Skeletal muscle satellite cell (primary cell): ENCODE measurements around the gene ADAMTS7.
"Not testable (repeated sequence)": the region's sequence is repeated elsewhere in the genome, so short reads cannot be mapped to it uniquely, and the experiment has no call there.

ENCODE experiments used
- H3K27me3 ChIP-seq: 2 replicates; pipeline ENCODE4 v1.7.0; 2013; ENCODE audit warnings: low read length; ENCODE audit not compliant: control insufficient read depth, insufficient read depth
- H3K36me3 ChIP-seq: 2 replicates; pipeline ENCODE4 v1.7.0; 2013; ENCODE audit warnings: mild to moderate bottlenecking, control low read depth, low read length; ENCODE audit not compliant: insufficient read depth
- H3K4me1 ChIP-seq: 2 replicates; pipeline ENCODE4 v1.7.0; 2013; ENCODE audit warnings: low read length; ENCODE audit not compliant: control insufficient read depth, insufficient read depth
- H3K4me2 ChIP-seq: 2 replicates; pipeline ENCODE4 v1.7.0; 2013; ENCODE audit warnings: mild to moderate bottlenecking, low read length
- H3K4me3 ChIP-seq: 2 replicates; pipeline ENCODE4 v1.7.0; 2013; ENCODE audit warnings: low read length
- H3K9ac ChIP-seq: 2 replicates; pipeline ENCODE4 v1.7.0; 2013; ENCODE audit warnings: mild to moderate bottlenecking, low read depth, low read length, moderate library complexity
- H3K9me3 ChIP-seq: replicated peaks from 2 replicates; pipeline ENCODE4 v1.7.0; 2013; ENCODE audit warnings: mild to moderate bottlenecking, control low read depth, low read length

The ADAMTS7 gene

DNA sequence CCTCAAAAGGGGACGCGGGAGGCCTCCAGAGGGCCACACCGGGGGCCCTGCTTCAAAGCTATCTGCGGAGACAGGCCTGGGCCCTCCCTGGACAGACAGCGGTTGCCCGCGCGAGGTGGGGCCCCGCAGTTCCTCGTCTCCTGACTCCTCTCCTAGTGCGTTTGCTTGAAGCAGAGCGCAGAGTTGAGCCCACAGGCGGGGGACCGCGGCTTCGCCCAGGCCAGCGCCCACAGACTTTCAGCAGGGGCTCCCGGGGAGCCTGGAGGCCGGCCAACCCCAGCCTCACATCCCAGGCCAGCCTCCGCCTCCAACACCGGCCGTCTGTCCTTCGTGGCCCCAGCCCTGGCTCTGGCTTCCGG is 540 bp upstream of the ADAMTS7 start:
- H3K9ac ChIP-seq = peak overlapping the region; percentile 87
- H3K27me3 ChIP-seq = no peaks in the 10 kb centered on the region
- no peaks in the 10 kb centered on the region for H3K36me3 ChIP-seq
- H3K4me3 ChIP-seq = peak overlapping the region; percentile 64
- peak overlapping the region; percentile 81 for H3K4me2 ChIP-seq
- peaks cover 12% of the 10 kb centered on the region for H3K4me1 ChIP-seq
- H3K9me3 ChIP-seq = no peaks in the 10 kb centered on the region

DNA sequence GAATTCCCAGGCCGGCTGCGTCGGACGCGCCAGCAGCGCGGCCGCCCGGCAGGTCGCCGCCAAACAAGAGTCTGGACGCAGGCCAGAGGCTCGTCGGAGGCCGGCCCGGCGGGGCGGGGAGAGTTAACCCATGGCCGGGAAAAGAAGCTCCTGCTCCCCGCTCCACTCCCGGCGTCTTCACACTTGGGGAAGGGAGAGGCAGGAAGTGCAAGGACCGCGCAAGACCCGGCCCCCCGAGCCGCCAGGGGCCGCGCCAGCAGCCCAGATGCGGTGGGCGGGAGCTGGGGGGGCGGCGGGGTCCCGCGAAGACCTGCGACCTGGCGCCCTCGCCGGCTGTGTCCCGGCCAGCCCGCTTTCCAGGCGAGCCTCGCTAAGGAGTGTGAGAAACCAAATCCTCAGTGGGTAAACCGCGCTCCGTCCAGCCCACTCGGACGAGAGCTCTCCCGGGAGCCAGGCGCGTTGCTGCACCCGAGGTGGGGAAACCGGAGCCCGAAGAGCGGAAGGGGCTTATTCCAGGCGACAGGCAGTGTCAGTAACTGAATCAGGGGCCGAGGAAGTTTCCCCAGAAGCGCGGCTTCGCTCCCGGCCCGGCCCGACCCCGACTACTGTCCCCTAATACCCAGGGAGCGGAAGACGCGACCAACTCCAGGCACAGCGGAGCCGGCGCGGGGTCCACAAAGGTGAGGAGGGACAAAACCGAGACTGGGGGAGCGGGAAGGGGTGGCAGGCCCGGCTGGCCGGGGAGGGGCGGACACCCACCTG is 721 bp downstream of the ADAMTS7 start:
- H3K4me3 ChIP-seq = peak overlapping the region; percentile 96
- H3K4me2 ChIP-seq = peak overlapping the region; percentile 91
- H3K9me3 ChIP-seq = no peaks in the 10 kb centered on the region
- H3K36me3 ChIP-seq = no peaks in the 10 kb centered on the region
- peak overlapping the region; percentile 84 for H3K9ac ChIP-seq
- H3K27me3 ChIP-seq = no peaks in the 10 kb centered on the region
- H3K4me1 ChIP-seq = peaks cover 17% of the 10 kb centered on the region

DNA sequence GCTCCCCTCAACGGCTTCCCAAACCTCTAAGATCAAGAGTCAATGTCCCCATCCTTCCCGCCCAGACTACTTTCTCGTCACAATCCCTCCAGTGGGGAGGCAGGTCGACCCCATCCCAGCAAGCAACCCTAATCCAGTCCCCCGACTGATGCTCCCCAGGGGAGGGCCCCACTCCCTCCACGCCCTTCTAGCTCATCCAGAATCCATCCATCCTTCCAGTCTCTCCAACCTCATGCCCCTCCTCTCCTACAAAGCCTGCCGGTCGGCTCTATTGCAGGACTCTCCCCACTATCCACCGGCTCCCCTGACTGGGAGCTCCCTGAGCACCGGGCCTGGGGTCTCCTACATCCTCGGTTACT is 1.3 kb downstream of the ADAMTS7 start:
- Histone ChIP-seq H3K36me3 (no peaks in the 10 kb centered on the region), H3K4me3 (peak overlapping the region; percentile 96), H3K27me3 (no peaks in the 10 kb centered on the region), H3K9ac (peak overlapping the region; percentile 84), H3K4me1 (peaks cover 17% of the 10 kb centered on the region), H3K9me3 (no peaks in the 10 kb centered on the region), H3K4me2 (peak overlapping the region; percentile 91)

DNA sequence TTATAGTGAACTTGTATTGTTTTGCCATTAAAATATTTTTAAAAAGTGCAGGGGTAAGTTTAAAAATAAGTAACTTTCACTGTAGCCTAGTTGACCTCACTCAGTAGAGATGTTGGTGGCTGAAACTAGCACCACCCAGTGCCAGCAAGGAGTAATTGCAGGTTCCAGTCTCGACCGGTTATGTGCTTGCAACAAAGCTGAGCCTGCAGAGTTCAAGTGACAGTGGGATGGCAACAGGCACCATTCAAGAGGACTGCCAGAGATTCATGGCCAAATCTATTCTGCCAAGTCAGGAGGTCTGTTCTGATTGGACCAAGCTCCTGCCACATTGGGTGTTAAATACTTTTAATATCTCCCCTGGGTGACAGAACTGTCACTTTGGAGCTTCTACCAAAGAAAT is 2.7 kb downstream of the ADAMTS7 start:
- Histone ChIP-seq H3K4me2 (no peak overlapping the region), H3K9me3 (no peaks in the 10 kb centered on the region), H3K27me3 (no peaks in the 10 kb centered on the region), H3K36me3 (no peaks in the 10 kb centered on the region), H3K4me1 (peaks cover 17% of the 10 kb centered on the region), H3K4me3 (no peak overlapping the region), H3K9ac (no peak overlapping the region)

DNA sequence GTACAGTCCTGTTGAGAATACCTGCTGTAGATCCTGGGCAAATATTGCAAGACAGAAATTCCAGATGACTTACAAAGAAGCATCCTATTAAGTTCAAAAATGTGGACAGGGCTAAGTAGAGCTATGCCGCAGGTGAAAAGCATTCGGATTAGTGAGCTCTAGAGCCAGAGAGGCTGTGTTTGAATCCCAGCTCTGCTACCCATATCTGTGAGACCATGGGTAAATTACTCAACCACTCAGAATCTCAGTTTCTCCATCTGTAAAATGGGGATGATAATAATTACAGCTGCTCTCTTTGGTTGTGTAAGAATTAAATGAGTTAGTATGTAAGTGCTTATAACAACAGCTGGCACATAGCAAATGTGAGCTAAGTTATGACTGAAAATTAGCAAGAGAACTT is 3.9 kb downstream of the ADAMTS7 start:
- H3K27me3 ChIP-seq = no peaks in the 10 kb centered on the region
- H3K36me3 ChIP-seq = no peaks in the 10 kb centered on the region
- no peaks in the 10 kb centered on the region for H3K9me3 ChIP-seq
- no peak overlapping the region for H3K4me3 ChIP-seq
- peaks cover 16% of the 10 kb centered on the region for H3K4me1 ChIP-seq
- H3K9ac ChIP-seq = no peak overlapping the region
- H3K4me2 ChIP-seq = no peak overlapping the region

DNA sequence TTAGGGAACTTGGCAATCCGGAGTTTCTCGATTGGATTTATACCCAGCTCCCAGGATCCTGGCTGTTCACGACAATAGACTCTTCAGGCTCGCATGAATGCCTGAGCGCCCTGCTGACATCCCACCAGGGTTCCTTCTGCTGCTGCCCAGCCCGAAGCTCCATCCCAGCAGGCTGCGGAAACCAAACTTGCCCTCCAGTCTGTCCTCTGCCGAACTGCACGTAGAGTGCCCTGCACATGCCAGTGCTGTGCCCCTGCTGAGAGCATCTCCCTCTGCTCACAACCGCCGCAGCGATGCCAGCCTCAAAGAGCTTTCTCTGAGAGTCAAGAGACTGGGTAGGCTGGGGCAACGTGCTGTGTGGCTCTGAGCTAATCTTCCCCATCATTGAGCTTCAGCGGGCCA is 6.9 kb downstream of the ADAMTS7 start:
- Histone ChIP-seq H3K27me3 (no peaks in the 10 kb centered on the region), H3K9me3 (no peaks in the 10 kb centered on the region), H3K4me3 (no peak overlapping the region), H3K9ac (no peak overlapping the region), H3K36me3 (no peaks in the 10 kb centered on the region), H3K4me1 (peaks cover 5% of the 10 kb centered on the region), H3K4me2 (no peak overlapping the region)

DNA sequence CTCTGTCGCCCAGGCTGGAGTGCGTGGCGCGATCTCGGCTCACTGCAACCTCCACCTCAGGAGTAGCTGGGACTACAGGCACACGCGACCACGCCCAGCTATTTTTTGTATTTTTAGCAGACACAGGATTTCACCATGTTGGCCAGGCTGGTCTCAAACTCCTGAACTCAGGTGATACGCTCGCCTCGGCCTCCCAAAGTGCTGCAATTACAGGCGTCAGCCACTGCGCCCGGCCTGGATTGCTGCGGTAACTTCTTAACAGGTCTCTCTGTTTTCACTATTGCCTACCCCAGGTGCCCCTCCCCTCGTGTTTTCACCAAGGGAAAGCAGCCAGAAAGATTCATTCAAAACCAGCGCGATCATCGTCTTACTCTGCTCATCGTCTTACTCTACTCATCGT is 10.5 kb downstream of the ADAMTS7 start:
- no peak overlapping the region for H3K4me3 ChIP-seq
- no peaks in the 10 kb centered on the region for H3K27me3 ChIP-seq
- H3K9ac ChIP-seq = no peak overlapping the region
- no peaks in the 10 kb centered on the region for H3K9me3 ChIP-seq
- H3K4me2 ChIP-seq = no peak overlapping the region
- peaks cover 19% of the 10 kb centered on the region for H3K4me1 ChIP-seq
- peaks cover 18% of the 10 kb centered on the region for H3K36me3 ChIP-seq

DNA sequence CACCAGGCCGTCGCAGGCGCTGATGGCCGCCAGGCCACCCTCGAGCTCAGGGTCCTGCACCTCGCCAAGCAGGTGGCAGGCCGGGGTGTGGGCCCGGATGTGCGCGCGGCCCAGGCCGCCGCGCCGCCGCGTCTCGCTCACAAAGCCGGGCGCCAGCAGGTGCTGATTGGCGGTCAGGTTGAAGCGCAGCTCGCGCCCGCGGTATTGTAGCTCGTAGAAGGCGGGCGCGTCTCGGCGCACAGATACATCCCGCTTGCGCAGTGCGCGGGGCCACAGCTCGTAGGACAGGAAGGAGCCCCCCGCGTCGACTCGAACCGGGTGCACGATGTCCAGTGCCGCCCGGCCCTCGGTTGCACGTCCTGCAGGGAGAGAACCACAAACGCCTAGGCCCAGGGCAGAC is 11.1 kb downstream of the ADAMTS7 start:
- no peak overlapping the region for H3K4me3 ChIP-seq
- H3K27me3 ChIP-seq = no peaks in the 10 kb centered on the region
- no peak overlapping the region for H3K4me2 ChIP-seq
- no peaks in the 10 kb centered on the region for H3K9me3 ChIP-seq
- peaks cover 24% of the 10 kb centered on the region for H3K36me3 ChIP-seq
- H3K9ac ChIP-seq = no peak overlapping the region
- H3K4me1 ChIP-seq = peaks cover 19% of the 10 kb centered on the region

DNA sequence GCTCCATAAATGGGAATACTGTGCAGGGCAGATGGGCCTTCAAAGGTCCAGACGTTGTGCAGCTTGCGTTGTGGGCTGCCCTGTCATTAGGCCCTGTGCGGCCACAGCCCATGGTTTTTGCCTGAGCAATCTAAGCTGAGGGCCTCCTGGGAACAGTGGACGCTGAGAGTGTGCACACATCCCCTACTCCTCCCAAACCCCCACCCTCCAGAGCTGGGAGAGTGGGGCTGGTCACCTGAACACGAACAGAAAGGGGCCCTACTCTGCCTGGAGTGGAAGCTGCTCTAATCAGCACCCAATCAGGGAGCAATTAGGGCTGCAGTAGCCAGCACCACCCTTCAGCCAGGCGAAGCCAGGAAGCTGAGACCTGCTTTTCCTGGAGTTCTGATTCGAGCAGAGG is 12.2 kb downstream of the ADAMTS7 start:
- not testable (repeated sequence) for H3K4me2 ChIP-seq, H3K27me3 ChIP-seq, H3K9ac ChIP-seq, H3K4me3 ChIP-seq, H3K9me3 ChIP-seq
- Histone ChIP-seq H3K4me1 (peaks cover 19% of the 10 kb centered on the region), H3K36me3 (peaks cover 33% of the 10 kb centered on the region)

DNA sequence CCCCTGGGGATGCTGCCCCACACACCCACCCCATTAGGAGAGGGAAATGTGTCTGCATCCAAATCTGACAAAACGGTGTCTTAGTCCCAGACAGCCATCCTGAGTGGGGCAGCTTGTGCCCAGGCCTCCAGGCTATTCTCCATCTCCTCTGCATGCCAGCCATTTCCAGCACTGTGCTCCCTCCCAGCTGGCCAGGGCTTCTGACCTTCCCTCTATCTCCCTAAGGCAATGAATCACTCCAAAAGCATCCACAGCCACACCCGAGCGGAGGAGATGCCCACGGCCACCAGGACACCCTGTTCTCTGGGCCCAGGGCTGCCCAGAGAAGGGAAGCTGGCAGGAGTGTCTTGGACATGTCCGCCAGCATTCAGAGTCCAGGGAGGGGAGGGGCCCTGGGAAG is 12.9 kb downstream of the ADAMTS7 start:
- H3K36me3 ChIP-seq = peaks cover 33% of the 10 kb centered on the region

DNA sequence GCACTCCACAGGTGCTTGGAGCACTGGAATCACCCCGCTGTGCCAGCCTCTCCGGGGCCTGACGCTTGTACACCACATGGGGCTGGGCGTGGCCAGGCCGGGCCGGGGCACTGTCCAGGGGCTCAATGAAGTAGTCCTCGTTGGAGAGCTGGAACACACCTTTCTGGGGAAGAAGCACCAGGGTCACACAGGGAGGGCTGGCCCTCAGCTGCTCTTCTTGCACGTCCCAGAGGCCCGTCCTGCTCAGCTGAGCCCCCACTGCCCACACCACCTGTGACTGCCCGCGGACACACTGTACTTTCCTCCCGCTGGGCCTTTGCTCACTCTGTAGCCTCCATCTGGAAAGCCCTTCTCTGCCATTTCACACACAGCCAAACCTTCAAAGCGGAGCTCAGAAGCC is 13.3 kb downstream of the ADAMTS7 start:
- Histone ChIP-seq H3K4me2 (peak overlapping the region; percentile 67), H3K27me3 (no peaks in the 10 kb centered on the region), H3K4me3 (peak overlapping the region; percentile 57), H3K9me3 (no peaks in the 10 kb centered on the region), H3K36me3 (peaks cover 33% of the 10 kb centered on the region), H3K9ac (peak overlapping the region; percentile 72), H3K4me1 (peaks cover 19% of the 10 kb centered on the region)

More for the DNA sequence above, 12.9 kb downstream of the ADAMTS7 start:
- not testable (repeated sequence) for H3K9me3 ChIP-seq, H3K27me3 ChIP-seq
- Histone ChIP-seq H3K4me3 (peak overlapping the region; percentile 57), H3K9ac (peak overlapping the region; percentile 72), H3K4me2 (peak overlapping the region; percentile 67), H3K4me1 (peaks cover 19% of the 10 kb centered on the region)

DNA sequence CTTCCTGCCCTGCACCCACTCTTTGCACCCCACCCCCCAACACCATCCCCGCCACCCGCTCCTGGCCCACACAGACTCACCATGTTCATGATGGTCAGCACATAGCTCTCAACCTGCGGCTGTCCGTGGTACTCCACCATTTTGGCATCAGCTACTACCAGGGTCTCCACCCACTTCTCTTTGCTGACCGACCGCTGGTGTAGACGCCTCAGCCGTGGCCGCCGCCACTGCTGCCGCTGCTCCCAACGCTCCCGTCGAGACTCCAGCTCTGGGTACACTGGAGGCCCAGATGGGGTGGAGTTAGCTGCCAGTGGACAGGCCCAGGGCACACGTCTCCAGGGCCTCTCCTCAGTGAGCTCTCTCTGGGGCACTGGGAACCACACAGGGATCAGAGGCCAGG is 14.8 kb downstream of the ADAMTS7 start:
- no peaks in the 10 kb centered on the region for H3K27me3 ChIP-seq
- H3K9ac ChIP-seq = no peak overlapping the region
- no peaks in the 10 kb centered on the region for H3K9me3 ChIP-seq
- H3K36me3 ChIP-seq = peaks cover 33% of the 10 kb centered on the region
- no peak overlapping the region for H3K4me2 ChIP-seq
- peaks cover 19% of the 10 kb centered on the region for H3K4me1 ChIP-seq
- no peak overlapping the region for H3K4me3 ChIP-seq
